ENCODE data around the gene KMT2C. TPM values are rescaled to one million over a fixed set of nuclear protein-coding genes. Genes with fewer than 3 reads are reported as not detected.

KMT2C gene
- total RNA-seq, 1 donor from 2014 or later, result 21.1 TPM

DNA sequence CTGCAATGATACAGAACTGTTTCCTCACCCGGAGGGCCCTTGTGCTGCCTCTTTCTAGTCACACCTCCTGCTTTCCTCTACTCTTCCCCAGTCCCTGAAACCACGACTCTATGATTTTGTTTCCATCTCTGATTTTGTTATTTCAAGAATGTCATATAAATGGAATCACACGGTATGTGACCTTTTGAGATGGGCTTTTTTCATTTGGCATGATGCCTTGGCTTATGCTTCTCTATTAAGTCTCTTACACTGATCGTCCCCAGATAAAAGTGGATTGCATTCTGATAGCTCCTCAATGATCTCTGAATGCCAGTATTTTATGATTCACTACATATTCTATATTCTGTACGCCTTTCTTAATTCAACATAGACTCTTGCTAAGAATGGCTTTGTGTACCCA is 332.1 kb downstream of the KMT2C start:
- TF ChIP-seq, protein P1, sequence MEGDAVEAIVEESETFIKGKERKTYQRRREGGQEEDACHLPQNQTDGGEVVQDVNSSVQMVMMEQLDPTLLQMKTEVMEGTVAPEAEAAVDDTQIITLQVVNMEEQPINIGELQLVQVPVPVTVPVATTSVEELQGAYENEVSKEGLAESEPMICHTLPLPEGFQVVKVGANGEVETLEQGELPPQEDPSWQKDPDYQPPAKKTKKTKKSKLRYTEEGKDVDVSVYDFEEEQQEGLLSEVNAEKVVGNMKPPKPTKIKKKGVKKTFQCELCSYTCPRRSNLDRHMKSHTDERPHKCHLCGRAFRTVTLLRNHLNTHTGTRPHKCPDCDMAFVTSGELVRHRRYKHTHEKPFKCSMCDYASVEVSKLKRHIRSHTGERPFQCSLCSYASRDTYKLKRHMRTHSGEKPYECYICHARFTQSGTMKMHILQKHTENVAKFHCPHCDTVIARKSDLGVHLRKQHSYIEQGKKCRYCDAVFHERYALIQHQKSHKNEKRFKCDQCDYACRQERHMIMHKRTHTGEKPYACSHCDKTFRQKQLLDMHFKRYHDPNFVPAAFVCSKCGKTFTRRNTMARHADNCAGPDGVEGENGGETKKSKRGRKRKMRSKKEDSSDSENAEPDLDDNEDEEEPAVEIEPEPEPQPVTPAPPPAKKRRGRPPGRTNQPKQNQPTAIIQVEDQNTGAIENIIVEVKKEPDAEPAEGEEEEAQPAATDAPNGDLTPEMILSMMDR (IDR thresholded peaks at IDR 0.05; ENCODE audit: insufficient read depth, low read length, severe bottlenecking), result no peak
- peaks cover 6% of the 10 kb centered on the region for H3K36me3 ChIP-seq (ENCODE audit: control insufficient read depth, insufficient read depth, low read length)
- DNase-seq (ENCODE audit: low read depth) (no peak), FAIRE-seq (no peak)
- H3K4me3 ChIP-seq (ENCODE audit: low read depth, low read length), result no peak overlapping the region
- H3K27me3 ChIP-seq (ENCODE audit: control insufficient read depth, insufficient read depth, low read length), result no peaks in the 10 kb centered on the region

DNA sequence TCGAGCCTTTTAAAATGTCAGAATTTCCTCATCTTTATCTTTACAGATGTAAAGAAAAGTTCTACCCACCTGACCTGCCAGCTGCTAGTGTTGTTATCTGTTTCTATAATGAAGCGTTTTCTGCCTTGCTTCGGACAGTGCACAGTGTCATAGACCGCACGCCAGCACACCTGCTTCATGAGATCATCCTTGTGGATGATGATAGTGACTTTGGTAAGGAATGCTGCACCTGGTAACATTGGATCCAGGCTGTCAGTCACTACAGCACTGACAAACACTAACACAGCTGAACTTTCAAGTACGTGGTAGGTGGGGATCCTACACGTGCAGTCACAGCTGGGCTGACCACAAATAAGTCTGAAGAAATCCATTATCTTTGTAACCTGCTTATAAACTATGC is 332.7 kb downstream of the KMT2C start:
- FAIRE-seq (no peak), DNase-seq (ENCODE audit: low read depth) (no peak)
- no peaks in the 10 kb centered on the region for H3K27me3 ChIP-seq (ENCODE audit: control insufficient read depth, insufficient read depth, low read length)
- TF ChIP-seq, protein P1 (IDR thresholded peaks at IDR 0.05; ENCODE audit: insufficient read depth, low read length, severe bottlenecking), result no peak
- peaks cover 6% of the 10 kb centered on the region for H3K36me3 ChIP-seq (ENCODE audit: control insufficient read depth, insufficient read depth, low read length)
- no peak overlapping the region for H3K4me3 ChIP-seq (ENCODE audit: low read depth, low read length)

DNA sequence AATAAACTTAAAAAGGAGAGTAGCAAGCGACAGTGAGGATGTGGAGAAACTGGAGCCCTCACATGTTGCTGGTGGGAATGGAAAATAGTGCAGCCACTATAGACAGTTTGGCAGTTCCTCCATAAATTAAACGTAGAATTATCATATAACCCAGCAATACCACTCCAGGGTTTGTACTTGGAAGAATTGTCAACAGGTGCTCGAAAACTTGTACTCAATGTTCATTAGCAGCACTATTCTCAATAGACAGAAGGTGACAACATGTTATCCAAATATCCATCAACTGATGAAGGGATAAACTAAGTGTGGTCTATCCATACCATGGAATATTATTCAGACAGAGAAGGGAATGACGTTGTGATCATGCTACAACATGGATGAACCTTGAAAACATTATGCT is 338.5 kb downstream of the KMT2C start:
- TF ChIP-seq, protein P1 (IDR thresholded peaks at IDR 0.05; ENCODE audit: insufficient read depth, low read length, severe bottlenecking), result no peak
- H3K27me3 ChIP-seq (ENCODE audit: control insufficient read depth, insufficient read depth, low read length), result no peaks in the 10 kb centered on the region
- FAIRE-seq, result no peak
- H3K4me3 ChIP-seq (ENCODE audit: low read depth, low read length), result no peak overlapping the region
- DNase-seq (ENCODE audit: low read depth), result no peak
- H3K36me3 ChIP-seq (ENCODE audit: control insufficient read depth, insufficient read depth, low read length), result no peaks in the 10 kb centered on the region

DNA sequence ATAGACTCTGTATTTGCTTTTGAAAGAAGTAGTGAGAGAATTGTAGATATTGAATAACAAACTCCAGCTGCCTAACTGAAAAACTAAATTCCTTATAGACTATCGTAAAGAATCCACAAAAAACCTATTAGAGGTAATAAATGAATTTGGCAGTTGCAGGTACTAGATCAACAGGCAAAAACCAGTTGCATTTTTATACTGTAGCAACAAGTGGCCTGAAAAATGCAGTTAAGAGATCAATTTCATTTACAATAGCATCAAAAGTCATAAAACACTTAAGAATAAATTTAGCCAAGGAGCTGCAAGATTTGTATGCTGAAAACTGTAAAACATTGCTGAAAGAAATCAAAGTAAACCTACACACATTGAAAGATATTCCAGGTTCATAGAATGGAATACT is 340.0 kb downstream of the KMT2C start:
- FAIRE-seq, result no peak

DNA sequence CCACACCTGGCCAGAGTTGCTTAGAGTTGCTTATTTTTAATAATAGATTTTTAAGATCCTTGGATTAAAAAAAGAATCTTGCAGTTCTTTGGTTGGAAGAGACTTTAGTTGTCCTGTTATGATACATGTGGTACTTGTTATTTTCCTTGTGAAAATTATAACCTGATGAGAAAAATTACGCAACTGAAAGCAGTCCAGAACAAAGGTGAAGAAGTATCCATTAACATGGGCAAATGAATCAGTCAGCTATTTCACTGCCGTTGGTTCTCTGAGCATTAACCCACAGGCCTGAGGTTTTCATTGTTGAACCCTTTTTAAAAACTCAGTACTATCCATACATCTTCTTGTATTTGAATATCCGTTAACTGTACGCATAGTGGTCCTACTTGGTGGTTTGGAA is 342.1 kb downstream of the KMT2C start:
- H3K27me3 ChIP-seq (ENCODE audit: control insufficient read depth, insufficient read depth, low read length), result no peaks in the 10 kb centered on the region
- H3K4me3 ChIP-seq (ENCODE audit: low read depth, low read length), result no peak overlapping the region
- DNase-seq (ENCODE audit: low read depth) (no peak), FAIRE-seq (no peak)
- H3K36me3 ChIP-seq (ENCODE audit: control insufficient read depth, insufficient read depth, low read length), result no peaks in the 10 kb centered on the region
- TF ChIP-seq, protein P1 (IDR thresholded peaks at IDR 0.05; ENCODE audit: insufficient read depth, low read length, severe bottlenecking), result no peak

More for the DNA sequence above, 340.0 kb downstream of the KMT2C start:
- TF ChIP-seq, protein P1 (IDR thresholded peaks at IDR 0.05; ENCODE audit: insufficient read depth, low read length, severe bottlenecking), result no peak
- DNase-seq (ENCODE audit: low read depth), result no peak
- H3K36me3 ChIP-seq (ENCODE audit: control insufficient read depth, insufficient read depth, low read length), result no peaks in the 10 kb centered on the region
- H3K27me3 ChIP-seq (ENCODE audit: control insufficient read depth, insufficient read depth, low read length), result no peaks in the 10 kb centered on the region
- no peak overlapping the region for H3K4me3 ChIP-seq (ENCODE audit: low read depth, low read length)

DNA sequence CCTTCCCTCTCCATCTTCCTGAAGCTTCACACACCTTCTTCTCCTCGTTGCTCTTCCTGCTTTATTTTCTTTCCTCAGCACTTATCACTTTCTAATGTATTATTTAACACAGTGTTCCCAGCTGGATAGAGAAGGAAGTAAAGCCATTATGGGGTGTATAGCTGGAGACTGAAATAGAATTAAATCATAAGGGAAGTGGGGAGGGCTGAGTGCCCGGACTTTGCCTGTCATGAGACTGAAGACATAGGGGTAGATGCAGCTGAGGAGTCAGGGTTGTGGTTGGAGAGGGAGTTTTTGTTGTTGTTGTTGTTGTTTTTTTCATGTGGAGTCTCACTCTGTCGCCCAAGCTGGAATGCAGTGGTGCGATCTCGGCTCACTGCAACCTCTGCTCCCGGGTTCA is 345.1 kb downstream of the KMT2C start:
- Histone ChIP-seq H3K27me3 (ENCODE audit: control insufficient read depth, insufficient read depth, low read length) (no peaks in the 10 kb centered on the region), H3K36me3 (ENCODE audit: control insufficient read depth, insufficient read depth, low read length) (no peaks in the 10 kb centered on the region), H3K4me3 (ENCODE audit: low read depth, low read length) (no peak overlapping the region)
- DNase-seq (ENCODE audit: low read depth) (no peak), FAIRE-seq (no peak)
- TF ChIP-seq, protein P1 (IDR thresholded peaks at IDR 0.05; ENCODE audit: insufficient read depth, low read length, severe bottlenecking), result no peak
